ENCODE measurements around the gene METAP1.
A peak's percentile ranks its signal among the peaks of the same experiment; 100 is the strongest.

The METAP1 gene

DNA sequence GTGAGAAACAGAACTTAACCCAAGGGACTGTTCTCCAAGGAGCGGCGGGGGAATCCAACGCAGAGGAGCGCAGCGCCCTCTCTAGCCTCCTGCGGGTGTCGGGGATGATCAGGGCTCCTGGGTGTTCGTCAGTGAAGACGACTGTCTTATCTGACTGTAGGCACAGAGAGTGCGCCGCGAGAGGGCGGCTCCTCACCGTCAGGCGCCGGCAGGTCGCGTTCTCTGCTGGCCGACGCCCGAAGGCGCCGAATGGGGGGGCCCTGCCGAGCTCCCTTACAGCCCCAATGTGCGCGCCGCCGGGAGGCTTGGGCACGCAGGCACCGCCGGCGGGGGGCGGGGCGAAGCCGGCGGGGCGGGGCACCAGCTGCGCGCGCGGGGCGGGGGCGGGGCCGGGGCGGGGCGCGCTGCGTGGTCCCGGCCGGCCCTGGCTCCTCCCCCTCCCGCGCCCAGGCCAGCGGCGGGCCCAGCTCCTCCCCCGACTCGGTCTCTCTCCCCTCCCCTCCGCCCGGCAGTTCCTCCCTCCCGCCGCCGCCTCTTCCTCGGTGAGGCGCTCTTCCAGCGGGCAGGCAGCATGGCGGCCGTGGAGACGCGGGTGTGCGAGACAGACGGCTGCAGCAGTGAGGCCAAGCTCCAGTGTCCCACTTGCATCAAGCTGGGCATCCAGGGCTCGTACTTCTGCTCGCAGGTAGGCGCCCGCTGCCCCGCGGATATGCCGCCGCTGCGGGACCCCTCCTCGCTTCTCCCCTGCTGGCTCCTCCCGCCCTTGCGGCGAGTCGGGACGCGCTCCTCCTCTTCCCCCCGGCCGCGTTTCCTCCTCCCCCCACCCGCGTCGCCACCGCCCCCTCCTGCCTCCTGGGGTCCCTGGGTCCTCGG lies at the start of gene METAP1:
METAP1 (plus strand) TSS at position 539 of the 873 bp plus-strand sequence; CDS start at position 572, 33 bp downstream.
- TF ChIP-seq, protein P1, sequence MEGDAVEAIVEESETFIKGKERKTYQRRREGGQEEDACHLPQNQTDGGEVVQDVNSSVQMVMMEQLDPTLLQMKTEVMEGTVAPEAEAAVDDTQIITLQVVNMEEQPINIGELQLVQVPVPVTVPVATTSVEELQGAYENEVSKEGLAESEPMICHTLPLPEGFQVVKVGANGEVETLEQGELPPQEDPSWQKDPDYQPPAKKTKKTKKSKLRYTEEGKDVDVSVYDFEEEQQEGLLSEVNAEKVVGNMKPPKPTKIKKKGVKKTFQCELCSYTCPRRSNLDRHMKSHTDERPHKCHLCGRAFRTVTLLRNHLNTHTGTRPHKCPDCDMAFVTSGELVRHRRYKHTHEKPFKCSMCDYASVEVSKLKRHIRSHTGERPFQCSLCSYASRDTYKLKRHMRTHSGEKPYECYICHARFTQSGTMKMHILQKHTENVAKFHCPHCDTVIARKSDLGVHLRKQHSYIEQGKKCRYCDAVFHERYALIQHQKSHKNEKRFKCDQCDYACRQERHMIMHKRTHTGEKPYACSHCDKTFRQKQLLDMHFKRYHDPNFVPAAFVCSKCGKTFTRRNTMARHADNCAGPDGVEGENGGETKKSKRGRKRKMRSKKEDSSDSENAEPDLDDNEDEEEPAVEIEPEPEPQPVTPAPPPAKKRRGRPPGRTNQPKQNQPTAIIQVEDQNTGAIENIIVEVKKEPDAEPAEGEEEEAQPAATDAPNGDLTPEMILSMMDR (IDR thresholded peaks at IDR 0.05; ENCODE audit: borderline replicate concordance, control extremely low read depth, extremely low read depth, insufficient read depth, missing control alignments), result peak; percentile 90
- in situ Hi-C loops (cut with MboI; ENCODE audit: low sequenced_read_pairs, unreplicated experiment), result loop anchor here (25.0 kb wide), 1 partner anchor 417 kb away; no protein-coding TSS in a partner anchor
- DNase-seq (ENCODE audit: low spot score), result peak; percentile 96

- in situ Hi-C loops (cut with MboI; ENCODE audit: low sequenced_read_pairs, unreplicated experiment), result no loop called here
- DNase-seq (ENCODE audit: low spot score), result no peak
Observed at GRCh38 chr4:98946359-98946758, 49.2 kb upstream of the METAP1 start.

GRCh38 chr4:98950925-98951324 lies 44.6 kb upstream of the METAP1 start:
- TF ChIP-seq, protein P1 (IDR thresholded peaks at IDR 0.05; ENCODE audit: borderline replicate concordance, control extremely low read depth, extremely low read depth, insufficient read depth, missing control alignments), result no peak
- in situ Hi-C loops (cut with MboI; ENCODE audit: low sequenced_read_pairs, unreplicated experiment), result no loop called here

More at GRCh38 chr4:98946359-98946758, 49.2 kb upstream of the METAP1 start:
- TF ChIP-seq, protein P1 (IDR thresholded peaks at IDR 0.05; ENCODE audit: borderline replicate concordance, control extremely low read depth, extremely low read depth, insufficient read depth, missing control alignments), result no peak

GRCh38 chr4:98951710-98952109 lies 43.8 kb upstream of the METAP1 start:
- no peak for DNase-seq (ENCODE audit: low spot score)
- TF ChIP-seq, protein P1 (IDR thresholded peaks at IDR 0.05; ENCODE audit: borderline replicate concordance, control extremely low read depth, extremely low read depth, insufficient read depth, missing control alignments), result no peak
- in situ Hi-C loops (cut with MboI; ENCODE audit: low sequenced_read_pairs, unreplicated experiment), result no loop called here

More at GRCh38 chr4:98950925-98951324, 44.6 kb upstream of the METAP1 start:
- no peak for DNase-seq (ENCODE audit: low spot score)

- in situ Hi-C loops (cut with MboI; ENCODE audit: low sequenced_read_pairs, unreplicated experiment), result no loop called here
- no peak for DNase-seq (ENCODE audit: low spot score)
- TF ChIP-seq, protein P1 (IDR thresholded peaks at IDR 0.05; ENCODE audit: borderline replicate concordance, control extremely low read depth, extremely low read depth, insufficient read depth, missing control alignments), result no peak
Observed at GRCh38 chr4:98955229-98955628, 40.3 kb upstream of the METAP1 start.

GRCh38 chr4:98958065-98958464 lies 37.5 kb upstream of the METAP1 start:
- no peak for DNase-seq (ENCODE audit: low spot score)
- in situ Hi-C loops (cut with MboI; ENCODE audit: low sequenced_read_pairs, unreplicated experiment), result no loop called here

More at GRCh38 chr4:98958065-98958464, 37.5 kb upstream of the METAP1 start:
- TF ChIP-seq, protein P1 (IDR thresholded peaks at IDR 0.05; ENCODE audit: borderline replicate concordance, control extremely low read depth, extremely low read depth, insufficient read depth, missing control alignments), result no peak
